Germinal center (tissue), 1 donor: ENCODE measurements around the gene COL5A1.
"Not testable (repeated sequence)": the region's sequence is repeated elsewhere in the genome, so short reads cannot be mapped to it uniquely, and the experiment has no call there.

ENCODE experiments used
- DNase-seq: peaks from one replicate; pipeline ENCODE4 v3.0.0; 2012; ENCODE audit warnings: mixed read lengths, low spot score

The COL5A1 gene

GRCh38 chr9:134657666-134658377 lies 16.2 kb downstream of the COL5A1 start:
- no peak for DNase-seq

GRCh38 chr9:134658378-134658955 lies 16.9 kb downstream of the COL5A1 start:
- no peak for DNase-seq

- no peak for DNase-seq
Measured at GRCh38 chr9:134659688-134660131, 18.1 kb downstream of the COL5A1 start.

GRCh38 chr9:134660407-134660806 lies 18.8 kb downstream of the COL5A1 start:
- no peak for DNase-seq

- no peak for DNase-seq
Measured at GRCh38 chr9:134661299-134661698, 19.7 kb downstream of the COL5A1 start.

GRCh38 chr9:134661791-134662142 lies 20.2 kb downstream of the COL5A1 start:
- DNase-seq, result no peak

- DNase-seq, result no peak
Measured at GRCh38 chr9:134662143-134662876, 20.7 kb downstream of the COL5A1 start.

GRCh38 chr9:134663084-134663483 lies 21.5 kb downstream of the COL5A1 start:
- DNase-seq, result no peak

GRCh38 chr9:134663753-134664415 lies 22.3 kb downstream of the COL5A1 start:
- DNase-seq, result no peak

GRCh38 chr9:134664446-134664845 lies 22.8 kb downstream of the COL5A1 start:
- DNase-seq, result no peak

GRCh38 chr9:134666208-134666607 lies 24.6 kb downstream of the COL5A1 start:
- DNase-seq, result no peak

GRCh38 chr9:134666831-134667230 lies 25.2 kb downstream of the COL5A1 start:
- no peak for DNase-seq

- not testable (repeated sequence) for DNase-seq
Measured at GRCh38 chr9:134668977-134669376, 27.4 kb downstream of the COL5A1 start.

- no peak for DNase-seq
Measured at GRCh38 chr9:134669399-134669955, 27.9 kb downstream of the COL5A1 start.

- no peak for DNase-seq
Measured at GRCh38 chr9:134670042-134670525, 28.5 kb downstream of the COL5A1 start.

GRCh38 chr9:134670851-134671281 lies 29.3 kb downstream of the COL5A1 start:
- no peak for DNase-seq

GRCh38 chr9:134671341-134672113 lies 29.9 kb downstream of the COL5A1 start:
- DNase-seq, result no peak

- no peak for DNase-seq
Measured at GRCh38 chr9:134676361-134676760, 34.8 kb downstream of the COL5A1 start.

- no peak for DNase-seq
Measured at GRCh38 chr9:134676886-134677285, 35.3 kb downstream of the COL5A1 start.

GRCh38 chr9:134677743-134678142 lies 36.1 kb downstream of the COL5A1 start:
- DNase-seq, result no peak

- DNase-seq, result no peak
Measured at GRCh38 chr9:134678206-134678605, 36.6 kb downstream of the COL5A1 start.
